ENCODE measurements around the gene CD68. TPM values are rescaled to one million over a fixed set of nuclear protein-coding genes. Genes with fewer than 3 reads are reported as not detected.

CD68 gene
- total and polyA plus RNA-seq, 12 donors = 19.4 to 207 (median 145) TPM

- intact Hi-C loops (cut with DNase I) = loop anchor here in 1 of 2 donors (10.0 kb wide), 1 partner anchor 203 kb away; the partner anchor contains the start of genes KCTD11 and TMEM95
- no peaks in the 10 kb centered on the region for H3K27me3 ChIP-seq
- H3K4me3 ChIP-seq = peak overlapping the region in 2 of 4 donors; percentile 2 to 69
- peak; percentile 88 to 95 (median 93) for DNase-seq
- 4 to 10% (median 7%) methylated on average over 16 to 21 of the region's 21 CpGs for WGBS, 4 donors
- no peaks in the 10 kb centered on the region for H3K9me3 ChIP-seq (replicated peaks in 1 of 3)
- H3K36me3 ChIP-seq (replicated peaks in 1 of 2) = no peaks in the 10 kb centered on the region
- H3K4me1 ChIP-seq (replicated peaks in 1 of 2) = peaks cover 30 to 46% of the 10 kb centered on the region in 2 donors
- TF ChIP-seq POLR2A (IDR thresholded peaks at IDR 0.05) (peak; percentile 54 to 82), CTCF (IDR thresholded peaks at IDR 0.05) (no peak)
- H3K27ac ChIP-seq = peak overlapping the region; percentile 83 to 97 (median 92)
Observed at GRCh38 chr17:7557775-7558543, 21.5 kb upstream of the CD68 start.

GRCh38 chr17:7558544-7559319 lies 20.7 kb upstream of the CD68 start, which contains the start of gene TNFSF13:
TNFSF13 (plus strand) TSS chr17:7558750; CDS start chr17:7559040, 290 bp downstream.
- H3K4me1 ChIP-seq (replicated peaks in 1 of 2) = peaks cover 35 to 54% of the 10 kb centered on the region in 2 donors
- intact Hi-C loops (cut with DNase I) = loop anchor here in 1 of 2 donors (10.0 kb wide), 1 partner anchor 204 kb away; the partner anchor contains the start of genes KCTD11 and TMEM95

GRCh38 chr17:7559320-7560171 lies 19.9 kb upstream of the CD68 start:
- Histone ChIP-seq H3K9me3 (replicated peaks in 1 of 3) (no peaks in the 10 kb centered on the region), H3K27me3 (no peaks in the 10 kb centered on the region), H3K27ac (peak overlapping the region; percentile 83 to 97 (median 92)), H3K4me1 (replicated peaks in 1 of 2) (peaks cover 35 to 58% of the 10 kb centered on the region in 2 donors), H3K36me3 (replicated peaks in 1 of 2) (peaks cover 0 to 8% of the 10 kb centered on the region in 2 donors), H3K4me3 (peak overlapping the region in 2 of 4 donors; percentile 64 to 69)
- 49 to 58% (median 55%) methylated on average over 15 to 18 of the region's 18 CpGs for WGBS, 4 donors
- DNase-seq = peak in 2 of 7 donors; percentile 37 to 44
- intact Hi-C loops (cut with DNase I) = loop anchor here (2.0 to 10.0 kb wide), 4 partner anchors 42 to 205 kb away; partner anchors contain the start of genes KCTD11 (in 2 of the 2), TMEM95 (in 2 of the 2), FGF11 (in 1 of the 2) and TMEM102 (in 1 of the 2)
- TF ChIP-seq CTCF (IDR thresholded peaks at IDR 0.05) (no peak), POLR2A (IDR thresholded peaks at IDR 0.05) (no peak)

More at GRCh38 chr17:7558544-7559319, 20.7 kb upstream of the CD68 start, which contains the start of gene TNFSF13:
- TF ChIP-seq CTCF (IDR thresholded peaks at IDR 0.05) (no peak), POLR2A (IDR thresholded peaks at IDR 0.05) (no peak)
- Histone ChIP-seq H3K36me3 (replicated peaks in 1 of 2) (no peaks in the 10 kb centered on the region), H3K27ac (peak within 1 kb of the TSS; percentile 83 to 97 (median 92)), H3K27me3 (no peaks in the 10 kb centered on the region), H3K4me3 (peak within 1 kb of the TSS in 3 of 4 donors; percentile 2 to 69 (median 64)), H3K9me3 (replicated peaks in 1 of 3) (no peaks in the 10 kb centered on the region)
- 26 to 34% (median 28%) methylated on average over 14 to 16 of the region's 16 CpGs for WGBS, 4 donors
- peak; percentile 59 to 74 (median 68) for DNase-seq
